Stimulated activated naive B cell treated with anti-CD40 and anti-IgM and Interleukin-4, amounts not matched to agents 10 μg/mL and 1 μg/mL and 100 μg/mL, for 72 hours (primary cell): ENCODE data around the gene CNGA2.

Experiments
- ATAC-seq, 2 donors: fragments of 150-1000 bp; cut with Tn5 transposase; replicated peaks; 2 replicates each; pipeline ENCODE4 v1.10.0; 2021; ENCODE audit warnings: moderate library complexity in 1 of 2
- DNase-seq: peaks from one replicate; pipeline ENCODE4 v3.0.0; 2021
- H3K27ac Mint-ChIP-seq: one replicate; pipeline ENCODE4 v1.8.0; 2022; ENCODE audit warnings: mild to moderate bottlenecking, mixed read lengths
- H3K27me3 Mint-ChIP-seq, 2 donors: one replicate each; pipeline ENCODE4 v1.8.0; 2022; ENCODE audit warnings: mixed read lengths in 2 of 2
- H3K36me3 Mint-ChIP-seq, 2 donors: one replicate each; pipeline ENCODE4 v1.8.0; 2022; ENCODE audit warnings: mixed read lengths in 2 of 2, mild to moderate bottlenecking in 1 of 2
- H3K4me1 Mint-ChIP-seq, 2 donors: one replicate each; pipeline ENCODE4 v1.8.0; 2022; ENCODE audit warnings: mixed read lengths in 2 of 2, mild to moderate bottlenecking in 1 of 2
- H3K4me3 Mint-ChIP-seq, 2 donors: one replicate each; pipeline ENCODE4 v1.8.0; 2022; ENCODE audit warnings: mild to moderate bottlenecking in 2 of 2, mixed read lengths in 2 of 2, moderate library complexity in 1 of 2
- H3K9me3 Mint-ChIP-seq, 2 donors: one replicate each; pipeline ENCODE4 v1.8.0; 2022; ENCODE audit warnings: mixed read lengths in 2 of 2, mild to moderate bottlenecking in 1 of 2

The CNGA2 gene

GRCh38 chrX:151779258-151779657 lies 44.7 kb downstream of the CNGA2 start:
- Mint-ChIP-seq H3K4me3 (no peak overlapping the region), H3K27ac (no peak overlapping the region), H3K36me3 (no peaks in the 10 kb centered on the region), H3K4me1 (no peaks in the 10 kb centered on the region), H3K27me3 (no peaks in the 10 kb centered on the region), H3K9me3 (peaks cover 0 to 2% of the 10 kb centered on the region in 2 donors)
- DNase-seq (no peak), ATAC-seq (no peak)

GRCh38 chrX:151780621-151781020 lies 46.1 kb downstream of the CNGA2 start:
- H3K27ac Mint-ChIP-seq: no peak overlapping the region
- H3K9me3 Mint-ChIP-seq: peaks cover 0 to 2% of the 10 kb centered on the region in 2 donors
- H3K4me1 Mint-ChIP-seq: no peaks in the 10 kb centered on the region
- ATAC-seq (no peak), DNase-seq (no peak)
- H3K36me3 Mint-ChIP-seq: no peaks in the 10 kb centered on the region
- H3K27me3 Mint-ChIP-seq: no peaks in the 10 kb centered on the region
- H3K4me3 Mint-ChIP-seq: no peak overlapping the region

DNA sequence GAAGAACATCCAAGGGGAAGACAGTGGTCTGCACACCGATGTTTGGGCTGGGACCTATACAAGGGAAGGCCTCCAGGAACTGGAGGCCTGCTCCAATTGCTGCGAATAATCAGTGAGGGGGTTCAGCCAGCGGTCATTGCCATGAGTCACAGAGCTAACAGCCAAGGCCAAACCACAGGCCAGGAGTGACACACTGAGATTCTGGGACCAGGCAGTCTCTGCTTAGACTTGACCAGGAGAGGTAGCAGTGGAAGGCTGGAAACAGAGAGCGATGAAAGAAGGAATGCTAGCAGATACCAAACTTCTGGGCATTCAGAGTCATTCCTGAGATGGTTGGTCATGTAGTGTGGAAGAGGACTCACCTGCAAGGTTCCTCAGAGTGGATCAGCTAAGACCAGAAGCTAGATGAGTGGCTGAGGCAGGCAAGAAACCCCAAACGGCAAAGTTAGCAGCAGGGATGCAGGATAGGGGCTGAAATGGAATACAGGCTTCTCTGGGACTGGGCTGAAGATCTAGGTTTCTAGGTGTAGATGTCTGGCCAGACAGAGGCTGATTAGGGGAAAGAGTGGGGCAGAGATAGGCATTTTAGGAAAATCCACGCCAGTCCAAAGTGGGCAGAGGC lies 54.7 kb downstream of the CNGA2 start:
- DNase-seq: no peak
- Mint-ChIP-seq H3K36me3 (no peaks in the 10 kb centered on the region), H3K27ac (no peak overlapping the region), H3K9me3 (no peaks in the 10 kb centered on the region), H3K27me3 (no peaks in the 10 kb centered on the region), H3K4me3 (no peak overlapping the region), H3K4me1 (no peaks in the 10 kb centered on the region)
- no peak for ATAC-seq

DNA sequence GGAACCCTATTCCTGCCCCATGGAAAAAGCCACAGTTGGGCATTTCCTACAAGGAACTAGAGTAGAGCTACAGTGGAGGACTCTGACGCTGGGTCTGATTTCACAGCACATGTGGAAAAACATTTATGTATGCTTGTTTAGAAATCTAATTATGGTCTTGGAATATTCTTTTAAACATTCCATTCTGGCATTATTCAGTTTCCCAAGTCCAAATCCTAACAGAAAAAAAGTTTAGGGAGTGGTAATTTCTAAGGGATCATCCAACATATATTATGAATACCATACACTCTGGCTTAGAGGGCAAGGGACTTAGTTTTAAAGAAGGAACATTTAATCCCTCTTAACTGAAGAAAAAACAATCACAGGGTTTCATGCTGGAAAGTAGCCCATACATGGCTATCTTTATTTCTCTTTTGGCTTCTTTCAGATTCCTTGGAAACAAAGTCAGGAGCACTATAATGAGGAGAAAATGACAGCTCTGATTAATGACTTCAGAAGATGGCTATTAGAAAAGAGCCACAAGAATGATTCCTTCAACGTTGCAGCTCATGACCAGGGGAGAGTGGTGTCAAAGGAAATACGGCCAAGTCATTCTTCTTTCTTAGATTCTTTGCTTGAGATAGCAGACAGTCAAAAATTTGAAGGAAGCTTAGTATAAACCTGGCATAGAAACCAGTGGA lies 56.1 kb downstream of the CNGA2 start:
- no peaks in the 10 kb centered on the region for H3K36me3 Mint-ChIP-seq

DNA sequence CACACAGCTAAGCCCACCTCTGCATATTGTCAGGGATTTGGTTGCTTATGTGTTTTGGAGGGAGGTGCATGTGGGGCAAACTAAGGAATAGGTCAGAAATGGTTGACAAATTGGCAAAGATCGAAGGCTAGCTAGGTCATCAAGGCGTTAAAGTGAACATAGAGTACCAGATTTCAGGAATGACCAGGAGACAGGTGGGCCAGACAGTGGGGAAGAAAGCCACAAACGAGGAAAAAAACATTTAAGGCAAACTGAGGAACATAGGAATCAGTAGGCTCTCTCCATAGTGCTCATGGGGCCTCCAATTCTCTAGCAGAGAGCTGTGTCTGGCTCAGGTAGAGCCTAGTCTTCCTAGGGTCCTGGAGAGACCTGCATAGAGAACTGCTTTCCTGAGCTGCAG lies 57.4 kb downstream of the CNGA2 start:
- no peaks in the 10 kb centered on the region for H3K4me1 Mint-ChIP-seq
- ATAC-seq: no peak
- no peaks in the 10 kb centered on the region for H3K36me3 Mint-ChIP-seq
- DNase-seq: no peak
- H3K9me3 Mint-ChIP-seq: peaks cover 0 to 3% of the 10 kb centered on the region in 2 donors
- H3K4me3 Mint-ChIP-seq: no peak overlapping the region
- H3K27ac Mint-ChIP-seq: no peak overlapping the region
- H3K27me3 Mint-ChIP-seq: no peaks in the 10 kb centered on the region

More for the DNA sequence above, 56.1 kb downstream of the CNGA2 start:
- Mint-ChIP-seq H3K27ac (no peak overlapping the region), H3K4me3 (no peak overlapping the region), H3K4me1 (no peaks in the 10 kb centered on the region), H3K9me3 (peaks cover 0 to 2% of the 10 kb centered on the region in 2 donors), H3K27me3 (no peaks in the 10 kb centered on the region)
- DNase-seq (no peak), ATAC-seq (no peak)

DNA sequence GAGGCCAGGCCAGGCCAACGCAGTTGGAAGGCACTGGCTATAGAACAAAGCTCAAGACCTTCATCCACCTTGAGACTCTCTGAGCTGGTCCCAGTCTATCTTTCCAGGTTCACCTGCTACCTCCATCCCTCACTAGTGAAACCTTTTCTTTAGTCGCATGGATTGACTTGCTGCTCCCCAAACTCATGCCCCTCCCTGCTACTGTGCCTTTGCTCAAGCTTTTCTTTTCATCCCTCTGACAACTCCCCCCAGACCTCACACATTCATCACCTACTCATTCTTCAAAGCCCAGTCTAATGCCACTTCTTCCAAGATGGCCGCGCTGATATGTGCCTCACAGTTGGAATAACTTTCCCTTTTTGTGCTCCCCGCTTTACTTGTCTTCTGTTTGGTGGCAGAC lies 58.0 kb downstream of the CNGA2 start:
- Mint-ChIP-seq H3K4me3 (no peak overlapping the region), H3K9me3 (peaks cover 0 to 3% of the 10 kb centered on the region in 2 donors), H3K27me3 (no peaks in the 10 kb centered on the region), H3K4me1 (no peaks in the 10 kb centered on the region), H3K36me3 (no peaks in the 10 kb centered on the region), H3K27ac (no peak overlapping the region)
- ATAC-seq (no peak), DNase-seq (no peak)

- ATAC-seq (no peak), DNase-seq (no peak)
- no peak overlapping the region for H3K27ac Mint-ChIP-seq
- no peak overlapping the region for H3K4me3 Mint-ChIP-seq
- no peaks in the 10 kb centered on the region for H3K36me3 Mint-ChIP-seq
- H3K27me3 Mint-ChIP-seq: no peaks in the 10 kb centered on the region
- peaks cover 0 to 5% of the 10 kb centered on the region in 2 donors for H3K9me3 Mint-ChIP-seq
- no peaks in the 10 kb centered on the region for H3K4me1 Mint-ChIP-seq
These were observed 59.3 kb downstream of the CNGA2 start for GRCh38 chrX:151793886-151794285.
